Stimulated activated CD8-positive, alpha-beta memory T cell treated with anti-CD3 and anti-CD28 coated beads, Interleukin-2, amount 100 ng/mL, for 48 hours (primary cell): Measurements from ENCODE around the gene AHNAK.
"Not testable (repeated sequence)": the region's sequence is repeated elsewhere in the genome, so short reads cannot be mapped to it uniquely, and the experiment has no call there.

Experiments used
- DNase-seq, 2 donors: peaks; one replicate each; pipeline ENCODE4 v3.0.0-alpha.2; 2020; ENCODE audit warnings: low read depth in 2 of 2

The AHNAK gene

DNA sequence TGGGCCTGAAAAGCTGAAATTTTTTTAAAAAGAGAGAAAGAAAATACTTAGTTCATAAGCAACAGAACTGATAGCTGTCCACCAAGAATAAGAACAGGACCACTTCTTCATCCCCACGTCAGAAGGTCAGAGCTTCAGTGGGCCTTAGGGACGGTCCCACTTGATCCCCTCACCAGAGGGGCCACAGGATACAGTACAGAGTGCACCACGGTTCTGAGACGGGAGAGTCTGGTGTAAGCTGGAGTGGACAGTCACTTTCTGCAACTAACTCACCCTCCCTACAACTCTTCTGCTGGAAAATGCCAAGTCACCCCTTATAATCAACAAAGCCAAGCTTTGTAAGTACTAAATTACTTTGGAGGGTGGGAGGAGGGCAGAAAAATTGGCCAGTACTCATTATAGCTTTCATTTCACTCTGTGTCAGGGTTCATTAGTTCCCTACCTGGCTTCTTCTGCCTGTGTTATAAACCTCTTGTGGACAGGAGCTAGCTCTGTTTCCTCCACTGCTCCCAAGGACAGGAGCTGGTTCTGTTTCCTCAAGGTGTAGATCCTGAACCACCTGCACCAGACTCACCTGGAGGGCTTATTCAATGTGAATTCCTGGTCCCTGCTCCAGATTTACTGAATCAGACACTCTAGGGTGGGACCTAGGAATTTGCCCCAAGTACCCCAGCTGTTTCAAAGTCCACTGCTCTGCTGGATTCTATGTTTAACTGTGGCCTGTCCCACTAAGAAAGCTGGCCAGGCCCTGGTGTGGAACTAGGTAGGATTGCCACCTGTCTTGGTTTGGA, 88.2 kb downstream of the AHNAK start:
- no peak for DNase-seq

DNA sequence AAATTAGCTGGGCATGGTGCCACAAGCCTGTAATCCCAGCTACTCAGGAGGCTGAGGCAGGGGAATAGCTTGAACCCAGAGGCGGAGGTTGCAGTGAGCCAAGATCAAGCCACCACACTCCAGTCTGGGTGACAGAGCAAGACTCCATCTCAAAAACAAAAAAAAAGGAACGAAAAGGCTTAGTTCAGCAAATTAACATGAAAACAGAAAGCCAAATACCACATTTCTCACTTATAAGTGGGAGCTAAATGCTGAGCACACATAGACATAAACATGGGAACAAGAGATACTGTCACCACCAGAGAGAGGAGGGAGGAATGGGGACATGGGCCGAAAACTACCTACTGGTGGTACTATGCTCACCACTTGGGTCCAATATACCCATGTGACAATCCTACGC, 89.1 kb downstream of the AHNAK start:
- DNase-seq: no peak

DNA sequence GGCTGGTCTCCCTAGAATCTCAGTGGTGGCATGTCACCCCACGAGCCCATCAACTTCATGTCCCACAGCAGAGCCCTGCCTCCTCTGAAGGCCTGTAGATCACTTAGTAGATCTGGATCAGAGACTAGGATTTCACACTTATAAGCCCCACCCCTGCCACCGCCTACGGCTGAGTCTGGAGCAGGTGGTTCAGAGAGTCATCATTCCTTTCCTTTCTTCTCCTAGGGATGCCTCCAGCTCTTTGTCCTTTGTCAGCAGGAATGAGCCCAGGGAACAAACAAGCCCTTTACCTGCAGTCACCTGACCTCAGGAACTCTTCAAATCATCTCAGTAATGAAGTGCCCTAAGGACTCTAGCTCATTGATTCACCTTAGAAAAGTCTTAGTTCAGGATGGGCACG, 90.0 kb downstream of the AHNAK start:
- DNase-seq: no peak

DNA sequence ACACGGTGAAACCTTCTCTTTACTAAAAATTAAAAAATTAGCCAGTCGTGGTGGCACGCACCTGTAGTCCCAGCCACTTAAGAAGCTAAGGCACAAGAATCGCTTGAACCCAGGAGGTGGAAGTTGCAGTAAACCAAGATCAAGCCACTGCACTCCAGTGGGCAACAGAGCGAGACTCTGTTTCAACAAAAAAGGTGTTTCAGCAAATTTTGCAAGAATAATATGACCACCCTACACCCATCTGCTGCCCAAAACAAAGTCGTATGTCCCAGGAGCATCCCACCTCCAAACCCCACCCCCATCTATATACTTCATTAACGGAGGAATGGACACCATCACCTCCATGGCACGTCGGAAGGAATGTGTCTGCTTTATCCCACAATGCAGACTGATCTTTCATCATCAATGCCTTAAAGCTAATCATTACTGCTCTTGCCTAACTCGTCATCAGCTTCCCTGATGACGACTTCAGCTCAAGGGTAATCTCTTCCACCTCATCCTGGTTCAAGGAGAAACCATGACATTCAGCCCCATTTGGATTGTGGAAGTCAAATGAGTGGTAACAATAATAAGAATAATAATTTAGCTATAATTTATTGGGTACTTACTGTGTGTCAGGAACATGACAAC, 93.7 kb downstream of the AHNAK start:
- no peak for DNase-seq

DNA sequence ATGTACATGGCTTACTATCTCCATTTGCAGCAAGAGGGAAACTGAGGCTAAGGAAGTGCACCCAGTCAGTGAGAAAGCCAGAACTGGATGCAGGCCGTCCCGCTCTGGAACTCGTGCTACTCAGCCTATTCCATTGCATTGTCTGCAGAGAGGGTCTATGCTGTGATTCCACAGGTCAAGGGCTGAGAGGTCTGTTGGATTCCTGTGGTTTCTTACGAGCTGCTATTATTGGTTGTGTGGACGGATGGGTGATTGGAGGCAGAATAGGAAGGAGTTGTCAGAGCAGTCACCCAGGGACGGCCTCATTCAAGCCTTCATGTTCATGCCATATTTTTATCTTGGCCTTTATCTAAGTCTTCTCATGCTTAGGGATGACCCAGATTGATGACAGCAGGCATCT, 94.3 kb downstream of the AHNAK start:
- no peak for DNase-seq

DNA sequence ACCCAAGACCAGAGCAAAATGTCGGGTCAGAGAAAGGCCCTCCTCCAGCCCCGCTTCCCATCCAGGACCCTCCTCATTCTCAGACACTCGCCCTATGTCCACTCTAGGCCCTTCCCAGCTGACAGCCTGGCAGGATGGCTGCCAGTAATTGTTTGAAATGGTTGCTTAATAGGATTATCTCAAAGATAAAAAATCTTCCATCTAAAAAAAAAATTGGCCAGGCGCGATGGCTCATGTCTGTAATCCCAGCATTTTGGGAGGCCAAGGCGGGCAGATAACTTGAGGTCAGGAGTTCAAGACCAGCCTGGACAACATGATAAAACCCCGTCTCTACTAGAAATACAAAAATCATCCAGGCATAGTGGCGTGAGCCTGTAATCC, 95.4 kb downstream of the AHNAK start:
- no peak for DNase-seq

DNA sequence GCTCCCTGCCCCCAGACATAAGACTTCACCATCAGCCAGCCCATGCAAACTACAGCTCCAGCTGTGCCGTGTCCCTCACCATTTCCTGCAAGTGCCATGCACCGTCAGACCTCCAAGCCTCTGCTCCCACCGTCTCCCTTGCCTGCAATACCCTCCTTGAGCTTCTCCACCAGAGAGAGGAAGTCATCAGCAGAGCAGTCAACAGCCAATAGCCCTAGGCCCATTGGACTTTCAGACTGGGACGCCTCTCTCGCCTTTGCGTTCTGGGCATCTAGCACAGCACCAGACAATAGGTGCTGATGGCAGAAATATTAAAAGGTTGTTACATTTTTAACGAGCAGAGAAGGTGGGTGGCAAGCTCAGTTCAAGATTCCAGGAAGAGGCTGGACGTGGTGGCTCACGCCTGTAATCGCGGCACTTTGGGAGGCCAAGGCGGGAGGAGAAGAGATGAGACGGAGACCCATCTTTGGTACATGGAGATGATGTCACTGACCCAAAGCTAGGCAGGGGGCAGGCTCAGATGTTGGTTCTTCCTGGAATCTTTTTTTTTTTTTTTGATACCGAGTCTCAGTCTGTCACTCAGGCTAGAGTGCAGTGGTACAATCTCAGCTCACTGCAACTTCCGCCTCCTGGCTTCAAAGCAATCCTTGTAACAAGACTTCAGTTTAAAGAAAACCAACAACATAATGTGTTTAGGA, 95.9 kb downstream of the AHNAK start:
- DNase-seq: no peak

DNA sequence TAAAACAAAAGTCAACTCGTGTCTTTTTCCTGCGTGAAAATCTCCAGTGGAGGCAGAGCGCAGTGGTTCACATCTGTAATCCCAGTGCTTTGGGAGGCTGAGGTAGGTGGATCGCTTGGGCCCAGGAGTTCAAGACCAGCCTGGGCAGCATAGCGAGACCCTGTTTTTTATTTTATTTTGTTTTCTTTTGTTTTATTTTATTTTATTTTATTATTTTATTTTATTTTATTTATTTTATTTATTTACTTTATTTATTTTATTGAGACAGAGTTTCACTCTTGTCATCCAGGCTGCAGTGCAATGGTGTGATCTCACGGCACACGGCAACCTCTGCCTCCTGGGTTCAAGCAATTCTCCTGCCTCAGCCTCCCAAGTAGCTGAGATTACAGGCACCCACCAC, 96.7 kb downstream of the AHNAK start:
- DNase-seq: not testable (repeated sequence)

DNA sequence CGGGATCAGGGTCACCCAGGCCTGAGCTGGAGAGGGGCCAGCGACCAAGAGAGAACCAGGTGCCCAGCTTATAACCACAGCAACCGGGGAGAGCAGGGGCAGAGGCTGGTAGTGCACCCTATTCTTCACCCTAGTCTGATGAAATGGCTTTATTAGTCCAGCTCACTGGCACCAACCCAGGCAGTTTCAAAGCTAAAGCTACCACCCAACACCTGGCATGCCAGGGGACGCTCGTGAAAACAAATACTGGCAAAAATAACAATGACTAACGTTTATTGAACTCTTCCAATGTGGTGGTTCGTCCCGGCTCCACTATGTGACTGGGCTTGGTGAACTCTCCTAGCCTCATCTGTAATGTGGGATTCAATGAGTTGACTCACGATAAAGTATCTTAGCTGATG, 97.2 kb downstream of the AHNAK start:
- DNase-seq: no peak

DNA sequence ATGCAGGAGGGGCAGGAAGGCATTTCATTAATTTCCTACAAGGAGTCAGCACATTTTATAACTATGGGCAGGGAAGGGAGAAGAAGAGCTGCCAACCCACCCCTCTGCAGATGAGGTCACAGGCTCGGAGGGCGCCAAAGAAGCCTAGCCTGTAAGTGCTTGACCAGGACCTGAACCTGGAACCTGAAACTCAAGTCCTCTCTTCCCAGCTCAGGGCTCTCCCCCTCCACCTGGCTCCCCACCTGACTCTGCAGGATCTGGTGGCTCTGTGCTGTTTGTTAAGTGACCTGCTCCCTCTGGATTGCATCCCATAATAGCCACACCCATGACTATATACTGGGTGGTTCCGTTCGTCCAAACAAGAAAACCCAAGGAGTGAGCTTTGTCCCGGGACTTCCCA, 100.5 kb downstream of the AHNAK start:
- no peak for DNase-seq

DNA sequence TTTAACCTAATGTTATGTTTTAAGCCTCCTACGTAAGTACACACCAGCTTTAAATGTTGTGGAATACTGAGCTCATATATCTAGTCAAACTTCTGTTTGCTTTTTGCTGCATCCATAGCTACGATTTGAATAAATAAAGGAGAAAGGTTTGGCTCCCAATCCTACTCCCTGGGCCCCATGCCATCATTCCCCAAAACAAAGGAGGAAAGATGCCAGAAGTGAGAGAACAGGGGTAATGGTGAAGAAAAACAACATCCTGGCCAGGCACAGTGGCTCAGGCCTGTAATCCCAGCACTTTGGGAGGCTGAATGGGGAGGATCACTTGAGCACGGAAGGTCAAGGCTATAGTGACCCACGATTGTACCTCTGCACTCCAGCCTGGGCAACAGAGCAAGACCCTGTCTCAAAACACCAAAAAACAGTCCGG, 101.3 kb downstream of the AHNAK start:
- no peak for DNase-seq

DNA sequence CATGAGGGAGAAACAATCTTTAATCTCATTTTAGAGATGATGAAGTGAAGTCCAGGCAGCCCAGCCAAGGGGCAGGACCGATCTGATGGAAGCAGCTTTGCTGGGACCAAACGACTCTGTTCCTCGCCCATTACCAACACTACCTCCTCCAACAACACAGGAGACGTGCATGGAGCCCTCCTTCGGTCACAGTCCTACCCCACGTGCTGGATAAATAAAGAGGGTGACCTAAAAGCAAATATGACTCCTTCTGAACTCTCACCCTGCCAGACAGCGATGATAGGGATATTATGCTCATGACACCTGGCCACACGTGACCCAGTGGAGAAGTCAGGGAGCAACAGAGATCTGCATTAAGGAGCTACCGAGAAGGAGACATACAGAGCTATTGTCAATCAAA, 101.8 kb downstream of the AHNAK start:
- no peak for DNase-seq

DNA sequence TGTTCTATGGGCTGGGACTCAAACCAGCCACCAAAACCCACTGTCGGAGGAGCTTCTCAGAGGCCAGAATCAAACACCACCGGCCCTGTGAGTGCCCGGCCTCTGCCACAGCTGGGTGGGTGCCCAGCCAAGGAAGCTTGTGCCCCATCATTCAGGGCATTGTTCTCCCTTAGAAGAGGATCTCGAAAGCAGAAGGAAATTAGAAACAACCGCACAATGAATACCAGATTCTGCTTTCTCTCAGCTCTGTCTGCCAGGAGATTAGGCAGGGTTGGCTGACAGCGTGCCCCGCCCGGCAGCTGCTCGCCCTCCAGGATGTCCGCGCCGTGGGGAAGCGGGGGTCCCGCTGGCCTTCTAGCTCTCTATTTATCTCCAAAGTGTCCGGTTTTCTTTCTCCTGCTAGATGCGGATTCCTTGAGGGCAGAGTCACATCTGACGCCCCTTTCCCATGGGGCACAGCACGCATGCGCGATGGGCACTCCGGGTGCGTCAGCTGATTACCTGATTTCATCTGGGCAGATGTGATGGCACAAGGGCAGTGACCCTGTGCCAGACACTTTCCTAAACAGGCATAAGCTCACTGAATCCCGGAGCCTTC, 102.3 kb downstream of the AHNAK start:
- DNase-seq: peak in 1 of 2 donors; percentile 37

DNA sequence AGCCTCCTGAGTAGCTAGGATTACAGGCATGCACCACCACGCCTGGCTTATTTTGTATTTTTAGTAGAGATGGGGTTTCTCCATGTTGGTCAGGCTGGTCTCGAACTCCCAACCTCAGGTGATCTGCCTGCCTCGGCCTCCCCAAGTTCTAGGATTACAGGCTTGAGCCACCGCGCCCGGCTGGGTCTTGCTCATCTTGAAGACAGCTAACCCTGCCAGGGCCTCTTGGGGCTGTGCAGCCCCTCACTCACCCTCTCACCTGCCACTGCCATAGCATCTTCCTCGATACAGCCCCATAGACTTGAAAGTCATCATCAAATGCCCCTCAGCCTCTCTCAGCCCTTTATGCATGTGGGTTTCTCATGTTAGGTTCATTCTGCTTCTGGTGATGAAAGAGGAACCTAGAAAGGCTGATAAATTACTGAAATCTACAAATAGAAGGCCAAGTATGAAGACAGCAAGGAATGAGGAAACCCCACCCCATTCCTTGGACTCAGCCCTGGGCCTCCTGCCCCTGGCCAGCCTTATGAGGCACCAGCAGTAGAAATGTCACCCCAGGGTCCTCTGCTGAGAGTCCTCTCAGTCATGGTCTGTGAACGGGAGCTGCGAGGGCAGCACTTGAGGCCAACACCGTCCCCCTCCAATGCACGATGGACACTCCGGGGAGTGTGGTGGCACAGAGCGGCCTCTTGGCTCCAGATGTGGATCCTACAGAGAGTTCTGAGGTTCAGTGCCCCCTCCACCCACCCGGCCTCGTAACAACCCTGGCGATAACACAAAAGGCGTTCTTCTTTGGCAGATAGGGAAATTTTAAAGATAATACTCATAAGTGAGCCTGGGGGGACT, 103.0 kb downstream of the AHNAK start:
- DNase-seq: no peak

DNA sequence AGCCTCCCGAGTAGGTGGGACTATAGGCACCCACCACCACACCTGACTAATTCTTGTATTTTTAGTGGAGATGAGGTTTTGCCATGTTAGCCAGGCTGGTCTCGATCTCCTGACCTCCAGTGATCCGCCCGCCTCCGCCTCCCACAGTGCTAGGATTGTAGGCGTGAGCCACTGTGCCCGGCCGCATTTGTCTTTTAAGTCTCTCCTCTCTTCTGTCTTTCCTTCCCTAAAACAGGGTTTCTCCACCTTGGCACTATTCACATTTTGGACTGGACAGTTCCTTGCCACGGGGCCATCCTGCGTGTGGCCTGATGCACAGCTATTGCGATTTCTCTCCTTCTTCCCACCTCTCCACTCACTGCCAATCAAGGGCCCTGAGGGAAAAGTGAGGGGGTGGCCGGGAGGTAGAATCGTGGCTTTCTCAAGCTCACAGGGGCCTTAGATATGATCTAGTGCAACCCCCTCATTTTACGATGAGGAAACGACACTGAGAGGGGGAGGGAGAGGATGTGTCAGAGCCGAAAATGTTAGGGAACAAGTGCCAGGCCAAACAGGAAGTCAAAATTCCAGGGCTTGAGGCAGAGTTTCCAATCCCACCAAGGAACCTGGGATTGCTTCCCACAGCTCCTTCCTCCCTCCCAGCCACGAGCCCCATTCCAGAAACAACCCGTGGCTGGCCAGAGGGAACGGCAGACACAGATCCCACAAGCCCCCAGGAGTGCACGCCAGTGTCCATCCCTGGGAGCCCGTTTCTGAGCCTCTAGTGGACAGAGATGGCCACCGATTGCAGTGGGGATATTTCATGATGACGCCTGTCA, 106.6 kb downstream of the AHNAK start:
- no peak for DNase-seq

DNA sequence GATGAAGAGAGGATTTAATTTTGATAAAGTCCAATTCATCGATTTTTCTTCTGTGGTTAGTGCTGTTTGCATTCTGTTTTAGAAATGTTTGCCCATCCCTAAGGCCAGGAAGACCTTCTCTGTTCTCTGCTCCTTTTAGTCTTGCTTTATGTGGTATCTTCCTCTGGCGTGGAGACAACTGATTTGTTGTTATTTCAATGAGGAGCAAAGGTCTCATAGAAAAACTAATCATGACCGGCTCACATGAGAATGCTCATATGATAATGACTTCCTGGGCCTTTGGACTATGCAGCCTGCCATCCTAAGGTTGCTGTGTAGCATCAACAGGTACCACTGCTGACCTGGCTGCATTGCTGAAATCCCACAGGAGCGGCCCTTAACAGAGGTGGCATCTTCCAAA, 108.0 kb downstream of the AHNAK start:
- no peak for DNase-seq

DNA sequence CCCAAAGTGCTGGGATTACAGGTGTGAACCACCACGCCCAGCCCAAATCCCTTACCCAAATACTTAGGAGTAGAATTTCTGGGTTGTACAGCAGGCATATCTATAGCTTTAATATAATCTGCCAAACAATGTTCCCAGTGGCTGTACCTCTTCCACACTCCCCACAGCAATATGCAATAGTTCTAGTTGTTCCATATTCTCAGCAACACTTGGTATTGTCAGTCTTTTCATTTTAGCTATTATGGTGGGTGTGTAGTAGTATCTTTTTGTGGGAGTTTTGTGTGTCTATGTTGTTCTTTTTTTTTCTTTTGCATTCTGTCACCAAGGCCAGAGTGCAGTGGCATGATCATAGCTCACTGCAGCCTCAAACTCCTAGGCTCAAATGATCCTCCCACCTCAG, 109.0 kb downstream of the AHNAK start:
- DNase-seq: no peak

DNA sequence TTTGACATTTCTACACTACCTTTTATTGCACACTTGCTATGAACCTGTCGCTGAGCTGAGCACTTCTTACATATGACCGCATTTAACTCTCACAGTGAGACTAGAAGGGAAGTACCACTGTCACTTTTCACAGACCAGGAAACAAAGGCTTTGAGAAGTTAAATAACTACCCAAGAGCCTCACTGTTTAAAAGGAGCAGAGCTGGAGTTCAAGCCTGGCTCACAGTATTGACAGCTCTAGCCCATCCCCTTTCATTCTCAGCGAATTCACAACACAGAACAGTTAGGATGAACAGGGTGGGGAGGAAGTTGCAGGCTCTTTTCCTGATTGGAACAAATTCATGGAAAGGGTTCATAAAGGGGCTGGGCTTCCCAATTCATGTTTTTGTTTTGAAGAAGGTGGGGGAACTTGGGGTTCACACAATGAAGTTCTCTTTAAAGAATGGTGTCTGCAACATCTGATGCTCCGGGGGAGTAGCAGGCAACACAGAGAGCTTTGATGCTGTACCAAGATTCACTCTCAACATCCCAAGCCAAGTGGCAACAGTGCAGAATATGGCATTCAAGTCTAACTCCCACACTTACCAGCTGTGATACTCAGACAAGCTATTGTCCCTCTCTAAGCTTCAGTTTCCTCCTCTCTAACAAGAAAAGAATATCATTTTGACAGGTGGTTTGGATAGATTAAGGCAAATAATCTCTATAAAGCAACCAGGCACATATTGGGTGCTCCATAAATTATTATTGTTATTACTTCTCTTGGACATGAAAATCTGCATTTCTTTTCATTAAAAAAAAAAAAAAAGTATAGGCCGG, 110.6 kb downstream of the AHNAK start:
- DNase-seq: no peak

DNA sequence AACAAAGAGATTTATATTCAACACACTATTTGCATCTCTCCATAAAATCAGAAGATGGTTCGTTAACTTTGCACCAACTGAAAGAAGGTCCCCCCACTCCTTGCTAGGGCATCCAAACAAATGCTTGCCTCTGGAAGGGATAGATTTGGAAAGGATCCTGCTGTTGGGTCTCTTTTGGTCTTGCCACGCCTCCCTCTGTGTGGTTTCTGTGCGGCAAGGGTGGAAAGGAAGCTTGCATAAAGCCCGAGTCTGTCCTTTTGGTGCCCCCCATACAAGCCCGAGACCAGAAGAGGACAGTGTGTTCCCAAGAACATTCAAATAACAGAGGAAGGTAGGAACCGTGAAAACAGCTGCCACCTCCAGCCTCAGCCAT, 112.7 kb downstream of the AHNAK start:
- DNase-seq: no peak
